GM19452 (cell line): ENCODE results near the gene KIF5C.
A peak's percentile ranks its signal among the peaks of the same experiment; 100 is the strongest.

ENCODE experiments used
- ATAC-seq: cut with Tn5 transposase; IDR thresholded peaks from one replicate; pipeline ENCODE4 v1.9.1; 2021; ENCODE audit not compliant: unreplicated experiment

The KIF5C gene

GRCh38 chr2:149012545-149012944 is 137.5 kb downstream of the KIF5C start:
- no peak for ATAC-seq

- no peak for ATAC-seq
Measured at GRCh38 chr2:149015501-149015900, 140.5 kb downstream of the KIF5C start.

- no peak for ATAC-seq
Measured at GRCh38 chr2:149015926-149016563, 141.0 kb downstream of the KIF5C start.

GRCh38 chr2:149017116-149017985 is 142.3 kb downstream of the KIF5C start:
- no peak for ATAC-seq

- no peak for ATAC-seq
Measured at GRCh38 chr2:149018981-149019380, 144.0 kb downstream of the KIF5C start.

GRCh38 chr2:149019768-149020167 is 144.7 kb downstream of the KIF5C start:
- no peak for ATAC-seq

GRCh38 chr2:149020432-149020851 is 145.4 kb downstream of the KIF5C start:
- ATAC-seq, result peak; percentile 45

- peak; percentile 67 for ATAC-seq
Measured at GRCh38 chr2:149021271-149021719, 146.3 kb downstream of the KIF5C start.

- ATAC-seq, result peak; percentile 60
Measured at GRCh38 chr2:149021761-149022160, 146.7 kb downstream of the KIF5C start.

- no peak for ATAC-seq
Measured at GRCh38 chr2:149023091-149023490, 148.1 kb downstream of the KIF5C start.

- no peak for ATAC-seq
Measured at GRCh38 chr2:149027590-149028250, 152.7 kb downstream of the KIF5C start.

- ATAC-seq, result no peak
Measured at GRCh38 chr2:149028377-149028776, 153.3 kb downstream of the KIF5C start.

GRCh38 chr2:149028891-149029290 is 153.9 kb downstream of the KIF5C start:
- no peak for ATAC-seq

- ATAC-seq, result no peak
Measured at GRCh38 chr2:149029307-149029965, 154.4 kb downstream of the KIF5C start.

- ATAC-seq, result no peak
Measured at GRCh38 chr2:149031396-149031795, 156.4 kb downstream of the KIF5C start.

GRCh38 chr2:149033716-149034115 is 158.7 kb downstream of the KIF5C start:
- no peak for ATAC-seq

GRCh38 chr2:149034406-149034805 is 159.4 kb downstream of the KIF5C start:
- no peak for ATAC-seq

GRCh38 chr2:149036507-149037293 is 161.7 kb downstream of the KIF5C start:
- no peak for ATAC-seq

GRCh38 chr2:149037851-149038250 is 162.8 kb downstream of the KIF5C start:
- ATAC-seq, result no peak

- peak; percentile 72 for ATAC-seq
Measured at GRCh38 chr2:149038442-149039212, 163.6 kb downstream of the KIF5C start, which contains the start of gene LYPD6B. Gene LYPD6B, plus strand, starts transcription at chr2:149038699. Its CDS starts 92,250 bp downstream, at chr2:149130949.
